Naive thymus-derived CD8-positive, alpha-beta T cell (primary cell): ENCODE results near the gene DRP2. TPM values are rescaled to one million over a fixed set of nuclear protein-coding genes. Genes with fewer than 3 reads are reported as not detected.

Source experiments
- polyA plus RNA-seq, 3 donors: library from polyadenylated mRNA; unstranded; fragments of 300-500 nt; fragmentation: Illumina TruSeq; gene quantifications; one replicate each; pipeline ENCODE4 v1.2.3, GENCODE V29; 2021
- total RNA-seq, 8 experiments: library from RNA in 2 of 8; stranded (reverse) in 2 of 8; gene quantifications; one replicate each; pipeline ENCODE4 v1.2.3 and lab custom pipeline; 2021 to 2026

DRP2 gene
- total and polyA plus RNA-seq, 5 experiments from 2014 or later, result 0.05 TPM; not detected in 4

Other genes with a start within 250 kb of the DRP2 start
- 10 to 100 TPM; 50.7 to 53.9 TPM for gene TRMT2B, start 167.7 kb upstream of the DRP2 start, total RNA-seq
- 10 to 100 TPM; 42.0 to 49.1 (median 45.2) TPM for gene TRMT2B, start 167.7 kb upstream of the DRP2 start, polyA plus RNA-seq
- not detected for gene TMEM35A, start 140.9 kb upstream of the DRP2 start, total RNA-seq
- gene TMEM35A, start 140.9 kb upstream of the DRP2 start, polyA plus RNA-seq, result not detected
- gene CENPI, start 121.6 kb upstream of the DRP2 start, total RNA-seq, result 1 to 10 TPM; 1.3 TPM
- under 1 TPM in 2 of 3 donors, not detected in 1; 0.09 to 0.15 TPM for gene CENPI, start 121.6 kb upstream of the DRP2 start, polyA plus RNA-seq
- gene TAF7L, start 71.5 kb downstream of the DRP2 start, total RNA-seq, result not detected
- gene TAF7L, start 71.5 kb downstream of the DRP2 start, polyA plus RNA-seq, result not detected
- gene TIMM8A, start 129.0 kb downstream of the DRP2 start, total RNA-seq, result 10 to 100 TPM; 11.2 to 14.1 TPM
- gene TIMM8A, start 129.0 kb downstream of the DRP2 start, polyA plus RNA-seq, result 10 to 100 TPM in 2 of 3 donors, 1 to 10 TPM in 1; 8.6 to 12.0 (median 11.8) TPM
- 1 to 10 TPM; 5.3 to 9.8 TPM for gene BTK, start 166.4 kb downstream of the DRP2 start, total RNA-seq
- under 1 TPM; 0.12 to 0.20 (median 0.14) TPM for gene BTK, start 166.4 kb downstream of the DRP2 start, polyA plus RNA-seq
- gene RPL36A, start 171.2 kb downstream of the DRP2 start, total RNA-seq, result 100 to 1,000 TPM; 288 to 318 TPM
- 1,000 to 10,000 TPM; 2,876 to 3,216 (median 3,107) TPM for gene RPL36A, start 171.2 kb downstream of the DRP2 start, polyA plus RNA-seq
- gene GLA, start 188.1 kb downstream of the DRP2 start, total RNA-seq, result 10 to 100 TPM; 16.9 to 17.9 TPM
- 10 to 100 TPM; 12.0 to 13.4 (median 13.0) TPM for gene GLA, start 188.1 kb downstream of the DRP2 start, polyA plus RNA-seq
- 10 to 100 TPM; 47.7 to 49.4 TPM for gene HNRNPH2, start 188.4 kb downstream of the DRP2 start, total RNA-seq
- gene HNRNPH2, start 188.4 kb downstream of the DRP2 start, polyA plus RNA-seq, result 10 to 100 TPM; 75.2 to 99.6 (median 86.0) TPM